HepG2 (cell line): ENCODE results near the gene SMIM43. TPM values are rescaled to one million over a fixed set of nuclear protein-coding genes. Genes with fewer than 3 reads are reported as not detected.

Source experiments
- ATAC-seq: fragments of 200-7000 bp; cut with Tn5 transposase; 3 replicates; pipeline ENCODE4 v1.9.1; 2020; ENCODE audit warnings: mild to moderate bottlenecking, moderate library complexity
- BruUV-seq: library from RNA; stranded (reverse); fragments of 400-500 nt; replicated peaks from 2 replicates; lab custom pipeline; 2021; lab: Mats Ljungman, UMichigan
- CTCF ChIA-PET: fragments of 300-600 bp; formaldehyde crosslinking; extraction: SDS; loops from one replicate; lab custom pipeline; 2021; ENCODE audit warnings: low total read pairs, inconsistent platforms, low intra/inter-chr PET ratio; lab: Yijun Ruan, JAX
- POLR2A ChIA-PET: fragments of 350-600 bp; sonication (Branson Sonifier 250); formaldehyde crosslinking; loops from one replicate; lab custom pipeline; 2020; ENCODE audit warnings: antibody characterized with exemption, inconsistent platforms; lab: Yijun Ruan, JAX
- DNase-seq: peaks from one replicate; pipeline ENCODE4 v3.0.0-alpha.2; 2015; ENCODE audit warnings: low spot score
- FAIRE-seq: peaks from 3 replicates; lab custom pipeline; 2011; peaks lifted over from hg19 to GRCh38; lab: Jason Lieb, UNC
- H2AFZ ChIP-seq: one replicate; pipeline ENCODE4 v1.6.1; 2011; ENCODE audit warnings: low read length, inconsistent platforms
- H3K27ac ChIP-seq: fragments of 300-600 bp; 3 replicates; pipeline ENCODE4 v1.8.0; 2011; ENCODE audit warnings: mixed run types, mild to moderate bottlenecking, mixed read lengths, low read length, inconsistent platforms; ENCODE audit not compliant: insufficient read depth; ENCODE audit errors: extremely low read length
- H3K27me3 ChIP-seq, 2 experiments: fragments of 200-600 bp in 1 of 2; 2 replicates in 1 of 2; 3 replicates in 1 of 2; pipeline versions ENCODE4 v1.6.0 to v1.8.0; 2011; ENCODE audit warnings: low read length in 2 of 2, mild to moderate bottlenecking in 2 of 2, moderate library complexity in 2 of 2, inconsistent platforms in 1 of 2; ENCODE audit not compliant: insufficient read depth in 2 of 2, control insufficient read depth in 1 of 2
- H3K36me3 ChIP-seq, 2 experiments: fragments of 200-600 bp in 1 of 2; replicated peaks in 1 of 2; 2 replicates in 1 of 2; 3 replicates in 1 of 2; pipeline versions ENCODE4 v1.5.1 to v1.8.0; 2011; ENCODE audit warnings: low read length in 2 of 2, inconsistent platforms in 1 of 2; ENCODE audit not compliant: insufficient read depth in 2 of 2, control insufficient read depth in 1 of 2
- H3K4me1 ChIP-seq: 2 replicates; pipeline ENCODE4 v1.5.1; 2012; ENCODE audit warnings: low read length, inconsistent platforms; ENCODE audit not compliant: insufficient read depth
- H3K4me2 ChIP-seq: 2 replicates; pipeline ENCODE4 v1.6.0; 2011; ENCODE audit warnings: low read depth, low read length, inconsistent platforms
- H3K4me3 ChIP-seq, 3 experiments: fragments of 200-600 bp in 1 of 3; sonication (generic), shearing (Covaris generic) in 1 of 3; replicated peaks in 1 of 3; 2 replicates each; pipeline ENCODE4 v1.5.1; 2011 to 2016; ENCODE audit warnings: low read length in 3 of 3, inconsistent platforms in 2 of 3, low read depth in 2 of 3, mild to moderate bottlenecking in 2 of 3, control low read depth in 1 of 3, mixed read lengths in 1 of 3; ENCODE audit not compliant: insufficient read depth in 1 of 3
- H3K79me2 ChIP-seq: one replicate; pipeline ENCODE4 v1.6.1; 2011; ENCODE audit warnings: low read length, inconsistent platforms; ENCODE audit not compliant: insufficient read depth
- H3K9ac ChIP-seq: 2 replicates; pipeline ENCODE4 v1.6.0; 2011; ENCODE audit warnings: mild to moderate bottlenecking, low read depth, low read length, inconsistent platforms; ENCODE audit not compliant: insufficient read depth
- H3K9me3 ChIP-seq: 2 replicates; pipeline ENCODE4 v1.5.1; 2012; ENCODE audit warnings: mild to moderate bottlenecking, low read length
- H4K20me1 ChIP-seq: 2 replicates; pipeline ENCODE4 v1.6.0; 2011; ENCODE audit warnings: inconsistent platforms, mild to moderate bottlenecking, low read length, moderate library complexity; ENCODE audit not compliant: insufficient read depth
- ASH2L ChIP-seq: fragments of 300-600, 200-600 bp; sonication (generic); IDR thresholded peaks from 2 replicates; pipeline ENCODE4 v1.7.0; 2017; ENCODE audit warnings: low read depth, mild to moderate bottlenecking, moderate library complexity, mixed read lengths, low read length; ENCODE audit not compliant: insufficient read length
- ESRRA ChIP-seq: sonication (generic); formaldehyde crosslinking; IDR thresholded peaks from 2 replicates; pipeline ENCODE4 v1.5.1; 2020; ENCODE audit warnings: mild to moderate bottlenecking, low read depth, missing genetic modification reagents
- FOXA3 ChIP-seq: IDR thresholded peaks from 2 replicates; pipeline ENCODE4 v1.6.1; 2016; ENCODE audit warnings: missing genetic modification reagents, missing compliant biosample characterization
- IKZF1 ChIP-seq: fragments of 450-650 bp; IDR thresholded peaks from 2 replicates; pipeline ENCODE4 v1.7.1; 2016
- KDM5A ChIP-seq: fragments of 200-600 bp; sonication (generic); IDR thresholded peaks from 2 replicates; pipeline ENCODE4 v1.7.0; 2018; ENCODE audit warnings: antibody characterized with exemption, mild to moderate bottlenecking, low read length, borderline replicate concordance
- MAFF ChIP-seq: IDR thresholded peaks from 2 replicates; pipeline ENCODE4 v1.6.1; 2011; ENCODE audit warnings: low read depth, low read length, improper control_type of control experiment
- PAF1 ChIP-seq: IDR thresholded peaks from 2 replicates; pipeline ENCODE4 v1.6.1; 2016; ENCODE audit warnings: missing genetic modification reagents, missing compliant biosample characterization
- RFX3 ChIP-seq: IDR thresholded peaks from 2 replicates; pipeline ENCODE4 v1.6.1; 2016; ENCODE audit warnings: missing biosample characterization, missing genetic modification reagents
- SMAD9 ChIP-seq: sonication (generic); formaldehyde crosslinking; IDR thresholded peaks from 2 replicates; pipeline ENCODE4 v1.5.1; 2020; ENCODE audit warnings: mild to moderate bottlenecking, missing genetic modification reagents
- TEAD2 ChIP-seq: sonication (generic); formaldehyde crosslinking; IDR thresholded peaks from 2 replicates; pipeline ENCODE4 v1.9.0; 2021; ENCODE audit warnings: missing genetic modification reagents
- TSC22D2 ChIP-seq: sonication (generic); formaldehyde crosslinking; IDR thresholded peaks from 2 replicates; pipeline ENCODE4 v1.5.1; 2020; ENCODE audit warnings: missing genetic modification reagents, mild to moderate bottlenecking, borderline replicate concordance
- ZFP41 ChIP-seq: sonication (generic); formaldehyde crosslinking; IDR thresholded peaks from 2 replicates; pipeline ENCODE4 v1.4.0; 2020; ENCODE audit warnings: mild to moderate bottlenecking, missing genetic modification reagents, borderline replicate concordance
- ZNF235 ChIP-seq: sonication (generic); formaldehyde crosslinking; IDR thresholded peaks from 2 replicates; pipeline ENCODE4 v1.8.1; 2023; ENCODE audit warnings: mild to moderate bottlenecking, missing genetic modification reagents, borderline replicate concordance
- ZNF768 ChIP-seq: sonication (generic); formaldehyde crosslinking; IDR thresholded peaks from 2 replicates; pipeline ENCODE4 v1.4.0; 2020; ENCODE audit warnings: missing genetic modification reagents
- ZNF878 ChIP-seq: sonication (generic); formaldehyde crosslinking; IDR thresholded peaks from 2 replicates; pipeline ENCODE4 v1.8.1; 2023; ENCODE audit warnings: mild to moderate bottlenecking, missing genetic modification reagents, moderate library complexity
- WGBS: methylation state at CpG from one replicate; pipeline ENCODE4 v1.1.6; 2017; ENCODE audit warnings: low lambda C conversion rate; 5-methylcytosine and 5-hydroxymethylcytosine counted together
- in situ Hi-C: cut with HindIII; loops from 2 replicates; pipeline ENCODE4 v1.10.0; 2017; ENCODE audit warnings: low pct_unique_long_range_greater_than_20kb; ENCODE audit not compliant: extremely low pct_ligation_motif_present
- intact Hi-C: fragments of 100-400 bp; cut with micrococcal nuclease; formaldehyde crosslinking; loops from one replicate; pipeline ENCODE4 v1.10.0; 2022; ENCODE audit not compliant: unreplicated experiment
- polyA plus RNA-seq, 8 experiments: library from polyadenylated mRNA; depleted of rRNA in 3 of 8; stranded (reverse) in 7 of 8; unstranded in 1 of 8; fragments of >200 nt; fragmentation: Illumina TruSeq in 4 of 8; extraction: Trizol in 4 of 8; gene quantifications; 2 replicates each; pipeline versions ENCODE4 v1.2.1 to v1.2.3, GENCODE V29; 2011 to 2016; ENCODE audit warnings: low read depth in 4 of 8, missing spikeins in 1 of 8, mixed read lengths in 1 of 8; ENCODE audit not compliant: insufficient read depth in 1 of 8
- total RNA-seq, 5 experiments: library from RNA; depleted of rRNA; stranded (reverse); fragments of >200 nt; fragmentation: Illumina TruSeq; extraction: Trizol; gene quantifications; 2 replicates each; pipeline ENCODE4 v1.2.3, GENCODE V29; 2016; ENCODE audit warnings: low read depth in 1 of 5
- TF ChIP-seq, protein P1 (sequence below): sonication (generic); formaldehyde crosslinking; IDR thresholded peaks from 2 replicates; pipeline ENCODE4 v1.9.0; 2021; ENCODE audit warnings: missing genetic modification reagents, borderline replicate concordance
- TF ChIP-seq, protein P2 (sequence below): sonication (generic); formaldehyde crosslinking; IDR thresholded peaks from 2 replicates; pipeline ENCODE4 v1.5.0; 2020; ENCODE audit warnings: missing genetic modification reagents
- TF ChIP-seq, protein P3 (sequence below): IDR thresholded peaks from 2 replicates; pipeline ENCODE4 v1.6.1; 2016; ENCODE audit warnings: low read depth, missing genetic modification reagents, missing compliant biosample characterization
- TF ChIP-seq, protein P4 (sequence below): IDR thresholded peaks from 2 replicates; pipeline ENCODE4 v1.6.1; 2016

SMIM43 gene
- total and polyA plus RNA-seq, 2 of the 13 experiments (the other 11 are each of a cell fraction or from before 2014, with no cell fraction given), result not detected

DNA sequence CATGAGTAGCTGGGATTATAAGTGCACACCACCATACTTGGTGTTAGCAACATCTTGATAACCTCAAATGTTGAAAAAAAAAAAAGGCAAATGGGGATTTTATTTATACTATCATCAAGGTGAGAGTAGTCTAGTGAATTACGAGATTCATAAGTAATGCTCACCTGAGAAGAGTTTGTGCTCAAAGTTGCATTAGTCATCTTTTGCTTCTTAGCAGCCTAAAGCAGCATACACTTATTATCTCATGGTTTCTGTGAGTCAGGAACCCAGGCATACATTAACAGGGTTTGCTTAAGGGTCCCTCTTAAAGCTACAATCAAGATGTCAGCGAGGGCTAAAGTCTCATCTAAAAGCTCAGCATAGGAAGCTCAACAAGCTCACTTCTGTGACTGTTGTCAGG is 28.0 kb upstream of the SMIM43 start:
- Histone ChIP-seq H3K9ac (no peak overlapping the region), H3K4me1 (peaks cover 36% of the 10 kb centered on the region), H3K36me3 (no peaks in the 10 kb centered on the region), H3K4me3 (no peak overlapping the region), H3K9me3 (no peaks in the 10 kb centered on the region), H3K79me2 (no peaks in the 10 kb centered on the region), H2AFZ (no peak overlapping the region), H3K27me3 (no peaks in the 10 kb centered on the region), H4K20me1 (no peaks in the 10 kb centered on the region), H3K27ac (no peak overlapping the region), H3K4me2 (no peak overlapping the region)
- FAIRE-seq (no peak), DNase-seq (no peak), ATAC-seq (no peak)
- WGBS, result 96% methylated on average over 2 of the region's 2 CpGs
- intact Hi-C loops (no loop called here), in situ Hi-C loops (no loop called here)
- TF ChIP-seq ESRRA (CRISPR knock-in tag) (no peak), PAF1 (CRISPR knock-in tag) (no peak), ZFP41 (CRISPR knock-in tag) (no peak), KDM5A (no peak), ZNF768 (no peak), FOXA3 (no peak), TEAD2 (CRISPR knock-in tag) (no peak), ZNF235 (no peak), SMAD9 (CRISPR knock-in tag) (no peak), ZNF878 (CRISPR knock-in tag) (no peak), TSC22D2 (CRISPR knock-in tag) (no peak), MAFF (no peak), RFX3 (no peak), ASH2L (no peak), IKZF1 (no peak)
- TF ChIP-seq, protein P1, sequence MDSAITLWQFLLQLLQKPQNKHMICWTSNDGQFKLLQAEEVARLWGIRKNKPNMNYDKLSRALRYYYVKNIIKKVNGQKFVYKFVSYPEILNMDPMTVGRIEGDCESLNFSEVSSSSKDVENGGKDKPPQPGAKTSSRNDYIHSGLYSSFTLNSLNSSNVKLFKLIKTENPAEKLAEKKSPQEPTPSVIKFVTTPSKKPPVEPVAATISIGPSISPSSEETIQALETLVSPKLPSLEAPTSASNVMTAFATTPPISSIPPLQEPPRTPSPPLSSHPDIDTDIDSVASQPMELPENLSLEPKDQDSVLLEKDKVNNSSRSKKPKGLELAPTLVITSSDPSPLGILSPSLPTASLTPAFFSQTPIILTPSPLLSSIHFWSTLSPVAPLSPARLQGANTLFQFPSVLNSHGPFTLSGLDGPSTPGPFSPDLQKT (CRISPR knock-in tag), result no peak
- TF ChIP-seq, protein P2, sequence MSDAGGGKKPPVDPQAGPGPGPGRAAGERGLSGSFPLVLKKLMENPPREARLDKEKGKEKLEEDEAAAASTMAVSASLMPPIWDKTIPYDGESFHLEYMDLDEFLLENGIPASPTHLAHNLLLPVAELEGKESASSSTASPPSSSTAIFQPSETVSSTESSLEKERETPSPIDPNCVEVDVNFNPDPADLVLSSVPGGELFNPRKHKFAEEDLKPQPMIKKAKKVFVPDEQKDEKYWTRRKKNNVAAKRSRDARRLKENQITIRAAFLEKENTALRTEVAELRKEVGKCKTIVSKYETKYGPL, result no peak
- TF ChIP-seq, protein P3, sequence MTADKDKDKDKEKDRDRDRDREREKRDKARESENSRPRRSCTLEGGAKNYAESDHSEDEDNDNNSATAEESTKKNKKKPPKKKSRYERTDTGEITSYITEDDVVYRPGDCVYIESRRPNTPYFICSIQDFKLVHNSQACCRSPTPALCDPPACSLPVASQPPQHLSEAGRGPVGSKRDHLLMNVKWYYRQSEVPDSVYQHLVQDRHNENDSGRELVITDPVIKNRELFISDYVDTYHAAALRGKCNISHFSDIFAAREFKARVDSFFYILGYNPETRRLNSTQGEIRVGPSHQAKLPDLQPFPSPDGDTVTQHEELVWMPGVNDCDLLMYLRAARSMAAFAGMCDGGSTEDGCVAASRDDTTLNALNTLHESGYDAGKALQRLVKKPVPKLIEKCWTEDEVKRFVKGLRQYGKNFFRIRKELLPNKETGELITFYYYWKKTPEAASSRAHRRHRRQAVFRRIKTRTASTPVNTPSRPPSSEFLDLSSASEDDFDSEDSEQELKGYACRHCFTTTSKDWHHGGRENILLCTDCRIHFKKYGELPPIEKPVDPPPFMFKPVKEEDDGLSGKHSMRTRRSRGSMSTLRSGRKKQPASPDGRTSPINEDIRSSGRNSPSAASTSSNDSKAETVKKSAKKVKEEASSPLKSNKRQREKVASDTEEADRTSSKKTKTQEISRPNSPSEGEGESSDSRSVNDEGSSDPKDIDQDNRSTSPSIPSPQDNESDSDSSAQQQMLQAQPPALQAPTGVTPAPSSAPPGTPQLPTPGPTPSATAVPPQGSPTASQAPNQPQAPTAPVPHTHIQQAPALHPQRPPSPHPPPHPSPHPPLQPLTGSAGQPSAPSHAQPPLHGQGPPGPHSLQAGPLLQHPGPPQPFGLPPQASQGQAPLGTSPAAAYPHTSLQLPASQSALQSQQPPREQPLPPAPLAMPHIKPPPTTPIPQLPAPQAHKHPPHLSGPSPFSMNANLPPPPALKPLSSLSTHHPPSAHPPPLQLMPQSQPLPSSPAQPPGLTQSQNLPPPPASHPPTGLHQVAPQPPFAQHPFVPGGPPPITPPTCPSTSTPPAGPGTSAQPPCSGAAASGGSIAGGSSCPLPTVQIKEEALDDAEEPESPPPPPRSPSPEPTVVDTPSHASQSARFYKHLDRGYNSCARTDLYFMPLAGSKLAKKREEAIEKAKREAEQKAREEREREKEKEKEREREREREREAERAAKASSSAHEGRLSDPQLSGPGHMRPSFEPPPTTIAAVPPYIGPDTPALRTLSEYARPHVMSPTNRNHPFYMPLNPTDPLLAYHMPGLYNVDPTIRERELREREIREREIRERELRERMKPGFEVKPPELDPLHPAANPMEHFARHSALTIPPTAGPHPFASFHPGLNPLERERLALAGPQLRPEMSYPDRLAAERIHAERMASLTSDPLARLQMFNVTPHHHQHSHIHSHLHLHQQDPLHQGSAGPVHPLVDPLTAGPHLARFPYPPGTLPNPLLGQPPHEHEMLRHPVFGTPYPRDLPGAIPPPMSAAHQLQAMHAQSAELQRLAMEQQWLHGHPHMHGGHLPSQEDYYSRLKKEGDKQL (CRISPR knock-in tag), result no peak
- TF ChIP-seq, protein P4, sequence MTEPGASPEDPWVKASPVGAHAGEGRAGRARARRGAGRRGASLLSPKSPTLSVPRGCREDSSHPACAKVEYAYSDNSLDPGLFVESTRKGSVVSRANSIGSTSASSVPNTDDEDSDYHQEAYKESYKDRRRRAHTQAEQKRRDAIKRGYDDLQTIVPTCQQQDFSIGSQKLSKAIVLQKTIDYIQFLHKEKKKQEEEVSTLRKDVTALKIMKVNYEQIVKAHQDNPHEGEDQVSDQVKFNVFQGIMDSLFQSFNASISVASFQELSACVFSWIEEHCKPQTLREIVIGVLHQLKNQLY, result no peak
- POLR2A ChIA-PET, result no interaction called here
- BruUV-seq, result no TSS peak
- CTCF ChIA-PET, result no interaction called here
